SU-DHL-6 (cell line): ENCODE measurements around the gene PTRH1.

ENCODE experiments used
- EZH2phosphoT487 ChIP-seq: fragments of 200-600 bp; sonication (generic), shearing (Covaris generic); conservative IDR thresholded peaks from 2 replicates; pipeline ENCODE4 v1.6.1; 2018; ENCODE audit warnings: mild to moderate bottlenecking, antibody characterized with exemption, low read length, moderate library complexity, mixed read lengths
- TF ChIP-seq, protein P1 (sequence below): fragments of 200-600 bp; sonication (generic); IDR thresholded peaks from one replicate; pipeline ENCODE4 v1.5.1; 2017; ENCODE audit warnings: antibody characterized with exemption, mild to moderate bottlenecking, low read length, moderate library complexity; ENCODE audit not compliant: insufficient read depth, poor library complexity, severe bottlenecking

DNA sequence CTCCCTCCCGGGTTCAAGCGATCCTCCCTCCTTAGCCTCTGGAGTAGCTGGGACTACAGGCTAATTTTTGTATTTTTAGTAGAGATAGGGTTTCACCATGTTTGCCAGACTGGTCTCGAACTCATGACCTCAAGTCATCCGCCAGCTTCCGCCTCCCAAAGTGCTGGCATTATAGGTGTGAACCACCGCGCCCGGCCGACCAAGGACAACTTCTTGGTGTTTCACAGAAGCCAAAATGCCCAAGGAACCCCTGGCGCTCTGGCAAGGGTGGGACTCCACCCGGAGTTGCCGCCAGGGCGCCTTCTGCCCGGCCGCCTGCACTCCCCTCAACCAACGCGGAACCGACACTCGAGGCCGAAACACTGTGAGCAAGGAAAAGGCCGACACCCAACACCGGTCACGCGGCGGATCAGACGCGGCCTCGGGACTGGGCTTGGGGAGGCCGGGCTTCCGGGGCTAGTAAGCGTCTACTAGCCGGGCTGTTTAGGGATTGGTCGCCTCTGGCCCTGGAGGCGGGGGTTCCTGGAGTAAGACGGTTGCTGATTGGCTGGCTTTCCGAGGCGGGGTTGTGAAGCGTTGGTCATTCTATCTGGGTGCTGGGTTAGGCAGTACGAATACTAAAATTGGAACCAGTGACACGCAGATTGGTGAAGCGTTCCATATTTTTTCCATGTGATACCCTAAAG, 16.3 kb downstream of the PTRH1 start:
- TF ChIP-seq, protein P1, sequence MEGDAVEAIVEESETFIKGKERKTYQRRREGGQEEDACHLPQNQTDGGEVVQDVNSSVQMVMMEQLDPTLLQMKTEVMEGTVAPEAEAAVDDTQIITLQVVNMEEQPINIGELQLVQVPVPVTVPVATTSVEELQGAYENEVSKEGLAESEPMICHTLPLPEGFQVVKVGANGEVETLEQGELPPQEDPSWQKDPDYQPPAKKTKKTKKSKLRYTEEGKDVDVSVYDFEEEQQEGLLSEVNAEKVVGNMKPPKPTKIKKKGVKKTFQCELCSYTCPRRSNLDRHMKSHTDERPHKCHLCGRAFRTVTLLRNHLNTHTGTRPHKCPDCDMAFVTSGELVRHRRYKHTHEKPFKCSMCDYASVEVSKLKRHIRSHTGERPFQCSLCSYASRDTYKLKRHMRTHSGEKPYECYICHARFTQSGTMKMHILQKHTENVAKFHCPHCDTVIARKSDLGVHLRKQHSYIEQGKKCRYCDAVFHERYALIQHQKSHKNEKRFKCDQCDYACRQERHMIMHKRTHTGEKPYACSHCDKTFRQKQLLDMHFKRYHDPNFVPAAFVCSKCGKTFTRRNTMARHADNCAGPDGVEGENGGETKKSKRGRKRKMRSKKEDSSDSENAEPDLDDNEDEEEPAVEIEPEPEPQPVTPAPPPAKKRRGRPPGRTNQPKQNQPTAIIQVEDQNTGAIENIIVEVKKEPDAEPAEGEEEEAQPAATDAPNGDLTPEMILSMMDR = no peak
- no peak for TF ChIP-seq EZH2phosphoT487
